Loucy (cell line): ENCODE results near the gene SPN.
"Not testable (repeated sequence)": the region's sequence is repeated elsewhere in the genome, so short reads cannot be mapped to it uniquely, and the experiment has no call there.

ENCODE experiments used
- H2AFZ ChIP-seq: fragments of 200-600 bp; sonication (generic); 2 replicates; pipeline ENCODE4 v1.6.0; 2016; ENCODE audit warnings: antibody characterized with exemption, mild to moderate bottlenecking, low read length, moderate library complexity
- H3F3A ChIP-seq: fragments of 200-600 bp; 2 replicates; pipeline ENCODE4 v1.6.0; 2016; ENCODE audit warnings: antibody characterized with exemption, low read depth, mild to moderate bottlenecking
- H3K27me3 ChIP-seq: fragments of 200-600 bp; sonication (generic); 2 replicates; pipeline ENCODE4 v1.6.1; 2014; ENCODE audit warnings: low read length, mild to moderate bottlenecking; ENCODE audit not compliant: insufficient read depth, poor library complexity, severe bottlenecking
- H3K36me3 ChIP-seq: fragments of 200-600 bp; sonication (generic); 2 replicates; pipeline ENCODE4 v1.6.1; 2016; ENCODE audit warnings: low read length; ENCODE audit not compliant: insufficient read depth
- H3K4me1 ChIP-seq: fragments of 200-600 bp; sonication (generic); 2 replicates; pipeline ENCODE4 v1.5.1; 2014; ENCODE audit warnings: low read length, mild to moderate bottlenecking; ENCODE audit not compliant: insufficient read depth, poor library complexity, severe bottlenecking
- H3K4me2 ChIP-seq: fragments of 200-600 bp; sonication (generic); 2 replicates; pipeline ENCODE4 v1.6.0; 2014; ENCODE audit warnings: antibody characterized with exemption, low read length, low read depth, mild to moderate bottlenecking; ENCODE audit not compliant: poor library complexity, severe bottlenecking
- H3K4me3 ChIP-seq: fragments of 200-600 bp; sonication (generic); 2 replicates; pipeline ENCODE4 v1.5.1; 2014; ENCODE audit warnings: low read length, mild to moderate bottlenecking, mixed read lengths; ENCODE audit not compliant: poor library complexity, severe bottlenecking
- H3K79me2 ChIP-seq: fragments of 200-600 bp; sonication (generic); 2 replicates; pipeline ENCODE4 v1.6.1; 2014; ENCODE audit warnings: low read length; ENCODE audit not compliant: insufficient read depth
- H3K9ac ChIP-seq: fragments of 200-600 bp; sonication (generic); 2 replicates; pipeline ENCODE4 v1.6.0; 2014; ENCODE audit warnings: mild to moderate bottlenecking, low read depth, low read length, moderate library complexity; ENCODE audit not compliant: poor library complexity, severe bottlenecking
- H3K9me2 ChIP-seq: fragments of 200-600 bp; sonication (generic); replicated peaks from 2 replicates; pipeline ENCODE4 v1.6.1; 2016; ENCODE audit warnings: low read depth, low read length, mixed read lengths
- H3K9me3 ChIP-seq: fragments of 200-600 bp; sonication (generic); 2 replicates; pipeline ENCODE4 v1.6.1; 2014; ENCODE audit warnings: mild to moderate bottlenecking, antibody characterized with exemption, low read length, low read depth; ENCODE audit not compliant: insufficient read depth
- H4K20me1 ChIP-seq: fragments of 200-600 bp; sonication (generic); 2 replicates; pipeline ENCODE4 v1.6.0; 2014; ENCODE audit warnings: antibody characterized with exemption, low read length, mild to moderate bottlenecking; ENCODE audit not compliant: insufficient read depth, poor library complexity, severe bottlenecking
- CTCF ChIP-seq: fragments of 200-600 bp; sonication (generic); conservative IDR thresholded peaks from 2 replicates; pipeline ENCODE4 v1.5.1; 2014; ENCODE audit warnings: mild to moderate bottlenecking, antibody characterized with exemption, low read length
- EZH2phosphoT487 ChIP-seq: fragments of 200-600 bp; IDR thresholded peaks from 2 replicates; pipeline ENCODE4 v1.6.1; 2018; ENCODE audit warnings: antibody characterized with exemption, mild to moderate bottlenecking, moderate library complexity, borderline replicate concordance

Gene SPN

GRCh38 chr16:29651774-29652349, 11.2 kb upstream of the SPN start:
- TF ChIP-seq CTCF (no peak), EZH2phosphoT487 (no peak)

GRCh38 chr16:29653471-29653870, 9.6 kb upstream of the SPN start:
- no peak overlapping the region for H3K4me2 ChIP-seq
- TF ChIP-seq EZH2phosphoT487 (no peak), CTCF (no peak)
- no peak overlapping the region for H3K9ac ChIP-seq
- H3K9me3 ChIP-seq: no peaks in the 10 kb centered on the region
- H3K27me3 ChIP-seq: no peaks in the 10 kb centered on the region
- H4K20me1 ChIP-seq: no peaks in the 10 kb centered on the region
- H3K4me1 ChIP-seq: peaks cover 20% of the 10 kb centered on the region
- no peaks in the 10 kb centered on the region for H3K79me2 ChIP-seq
- H3K4me3 ChIP-seq: no peak overlapping the region
- no peak overlapping the region for H2AFZ ChIP-seq
- H3F3A ChIP-seq: no peaks in the 10 kb centered on the region
- no peaks in the 10 kb centered on the region for H3K36me3 ChIP-seq
- no peaks in the 10 kb centered on the region for H3K9me2 ChIP-seq

More at GRCh38 chr16:29651774-29652349, 11.2 kb upstream of the SPN start:
- Histone ChIP-seq H2AFZ (no peak overlapping the region), H3K9me3 (no peaks in the 10 kb centered on the region), H3K9ac (no peak overlapping the region), H4K20me1 (no peaks in the 10 kb centered on the region), H3K9me2 (no peaks in the 10 kb centered on the region), H3K79me2 (no peaks in the 10 kb centered on the region), H3K4me2 (no peak overlapping the region), H3K4me1 (peaks cover 20% of the 10 kb centered on the region), H3F3A (no peaks in the 10 kb centered on the region), H3K27me3 (no peaks in the 10 kb centered on the region), H3K4me3 (no peak overlapping the region), H3K36me3 (no peaks in the 10 kb centered on the region)

DNA sequence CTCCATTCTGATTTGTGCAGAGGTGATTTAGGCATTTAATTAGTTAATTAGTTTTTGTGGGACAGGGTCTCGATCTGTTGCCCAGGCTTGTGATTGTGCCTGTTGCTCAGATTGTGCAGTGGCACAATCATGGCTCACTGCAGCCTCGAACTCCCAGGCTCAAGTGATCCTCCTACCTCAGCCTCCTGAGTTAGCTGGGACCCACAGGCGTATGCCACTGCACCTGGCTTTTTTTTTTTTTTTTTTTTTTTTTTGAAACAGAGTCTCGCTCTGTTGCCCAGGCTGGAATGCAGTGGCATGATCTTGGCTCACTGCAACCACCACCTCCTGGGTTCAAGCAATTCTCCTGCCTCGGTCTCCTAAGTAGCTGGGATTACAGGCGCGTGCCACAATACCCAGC, 9.2 kb upstream of the SPN start:
- not testable (repeated sequence) for H4K20me1 ChIP-seq, H3K4me2 ChIP-seq, H3K27me3 ChIP-seq, H3K79me2 ChIP-seq, H3K36me3 ChIP-seq, H3K4me3 ChIP-seq, H3K9ac ChIP-seq, H3K9me2 ChIP-seq, H3F3A ChIP-seq, H3K9me3 ChIP-seq, H2AFZ ChIP-seq
- peaks cover 20% of the 10 kb centered on the region for H3K4me1 ChIP-seq
